NK-92 (cell line): ENCODE results near the gene CLCN1.

Source experiments
- DNase-seq: peaks from one replicate; lab custom pipeline; 2025; ENCODE audit not compliant: unreplicated experiment; lab: John Stamatoyannopoulos, UW

The CLCN1 gene

GRCh38 chr7:143331179-143331801 is 15.4 kb downstream of the CLCN1 start:
- DNase-seq: no peak

GRCh38 chr7:143334244-143334643 is 18.3 kb downstream of the CLCN1 start:
- no peak for DNase-seq

GRCh38 chr7:143337216-143337615 is 21.3 kb downstream of the CLCN1 start:
- no peak for DNase-seq

- DNase-seq: no peak
Measured at GRCh38 chr7:143341842-143342241, 25.9 kb downstream of the CLCN1 start.

- no peak for DNase-seq
Measured at GRCh38 chr7:143343596-143343995, 27.7 kb downstream of the CLCN1 start.

- DNase-seq: no peak
Measured at GRCh38 chr7:143345428-143345900, 29.6 kb downstream of the CLCN1 start.

GRCh38 chr7:143346018-143346417 is 30.1 kb downstream of the CLCN1 start:
- DNase-seq: no peak

- DNase-seq: no peak
Measured at GRCh38 chr7:143347950-143348349, 32.0 kb downstream of the CLCN1 start.

GRCh38 chr7:143351060-143351459 is 35.1 kb downstream of the CLCN1 start:
- DNase-seq: no peak

- DNase-seq: no peak
Measured at GRCh38 chr7:143351574-143351973, 35.7 kb downstream of the CLCN1 start.

GRCh38 chr7:143352531-143353002 is 36.7 kb downstream of the CLCN1 start:
- no peak for DNase-seq

- DNase-seq: no peak
Measured at GRCh38 chr7:143354376-143354775, 38.5 kb downstream of the CLCN1 start.

GRCh38 chr7:143354965-143355364 is 39.1 kb downstream of the CLCN1 start:
- no peak for DNase-seq

GRCh38 chr7:143355450-143356385 is 39.8 kb downstream of the CLCN1 start:
- DNase-seq: no peak

- DNase-seq: no peak
Measured at GRCh38 chr7:143356414-143357050, 40.6 kb downstream of the CLCN1 start.

- no peak for DNase-seq
Measured at GRCh38 chr7:143358626-143359025, 42.7 kb downstream of the CLCN1 start.

- no peak for DNase-seq
Measured at GRCh38 chr7:143359771-143360353, 44.0 kb downstream of the CLCN1 start.

GRCh38 chr7:143360788-143361551 is 45.1 kb downstream of the CLCN1 start:
- no peak for DNase-seq

- DNase-seq: no peak
Measured at GRCh38 chr7:143361552-143362130, 45.7 kb downstream of the CLCN1 start.
